ENCODE results near the gene RAPGEF2.

GRCh38 chr4:159363361-159363760 lies 260.5 kb downstream of the RAPGEF2 start:
- TF ChIP-seq CTCF (IDR thresholded peaks at IDR 0.05 in 8 of 11, conservative IDR thresholded peaks at IDR 0.05 in 3 of 11) = no peak
- TF ChIP-seq POLR2AphosphoS5 (IDR thresholded peaks at IDR 0.05) = no peak

All from spleen (tissue), 7 donors.